H1 (cell line): ENCODE measurements around the gene KANSL1L. TPM values are rescaled to one million over a fixed set of nuclear protein-coding genes. Genes with fewer than 3 reads are reported as not detected.

Experiments used
- EP300 ChIP-seq, 2 experiments: IDR thresholded peaks; 1 replicate in 1 of 2; 2 replicates in 1 of 2; pipeline ENCODE4 v1.6.1; 2011 to 2012; ENCODE audit warnings: low read depth in 2 of 2, low read length in 2 of 2, mild to moderate bottlenecking in 2 of 2, borderline replicate concordance in 1 of 2, inconsistent platforms in 1 of 2, moderate library complexity in 1 of 2
- NRF1 ChIP-seq: IDR thresholded peaks from 2 replicates; pipeline ENCODE4 v1.6.1; 2011; ENCODE audit warnings: mild to moderate bottlenecking, low read depth, low read length, improper control_type of control experiment
- polyA plus RNA-seq, 7 experiments: library from polyadenylated mRNA; depleted of rRNA in 3 of 7; stranded (reverse) in 5 of 7; unstranded in 2 of 7; fragments of >200 nt in 5 of 7; fragments of 200-250 nt in 2 of 7; gene quantifications; 1 replicate in 5 of 7; 2 replicates in 1 of 7; 4 replicates in 1 of 7; pipeline versions ENCODE4 v1.2.1 to v1.2.3, GENCODE V29; 2011 to 2013; ENCODE audit warnings: missing spikeins in 2 of 7, mixed read lengths in 2 of 7
- total RNA-seq: library from RNA; stranded (reverse); fragmentation: NEBNext Ultra II Directional; extraction: Animal tissue kit (Norgen Biotek cat#: 25700); gene quantifications from 2 replicates; pipeline ENCODE4 v1.2.1, GENCODE V29; 2021
- TF ChIP-seq, protein P1 (sequence below): fragments of 300-600 bp; sonication (generic); IDR thresholded peaks from 2 replicates; pipeline ENCODE4 v1.7.1; 2012; ENCODE audit warnings: low read length, moderate library complexity, mild to moderate bottlenecking, inconsistent platforms; ENCODE audit not compliant: insufficient replicate concordance
- TF ChIP-seq, protein P2 (sequence below): IDR thresholded peaks from 2 replicates; pipeline ENCODE4 v1.6.1; 2012; ENCODE audit warnings: low read length, inconsistent platforms
- TF ChIP-seq, protein P3 (sequence below): IDR thresholded peaks from 2 replicates; pipeline ENCODE4 v1.6.1; 2012; ENCODE audit warnings: inconsistent platforms
- TF ChIP-seq, protein P4 (sequence below): IDR thresholded peaks from 2 replicates; pipeline ENCODE4 v1.6.1; 2012; ENCODE audit warnings: inconsistent platforms

Gene KANSL1L
- total and polyA plus RNA-seq, 2 of the 8 experiments (the other 6 are each of a cell fraction or from before 2014, with no cell fraction given), result 5.4 to 17.2 TPM

DNA sequence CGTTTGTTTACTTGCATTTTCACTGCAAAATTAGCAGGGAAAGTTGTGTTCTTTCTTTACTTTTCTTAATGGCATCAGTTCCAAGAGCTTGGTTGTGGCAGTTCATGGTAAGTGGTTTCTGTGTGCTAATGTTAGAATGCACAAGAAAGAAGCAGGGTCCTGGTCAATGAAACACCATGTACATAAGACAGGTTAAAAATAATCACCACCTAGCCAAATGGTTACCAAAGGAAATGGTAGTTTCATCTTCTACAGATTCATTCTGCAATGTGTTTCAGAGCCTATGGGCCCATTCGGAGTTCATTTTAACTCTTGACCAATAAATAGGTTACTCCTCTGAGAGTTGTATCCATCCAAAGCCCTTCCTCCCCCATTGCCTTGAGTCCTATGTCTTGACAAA is 186.9 kb downstream of the KANSL1L start (continued):
- TF ChIP-seq EP300 (IDR thresholded peaks at IDR 0.05; ENCODE audit: borderline replicate concordance in 1 of 2, low read depth in 2 of 2, low read length in 2 of 2), result no peak
- TF ChIP-seq, protein P1, sequence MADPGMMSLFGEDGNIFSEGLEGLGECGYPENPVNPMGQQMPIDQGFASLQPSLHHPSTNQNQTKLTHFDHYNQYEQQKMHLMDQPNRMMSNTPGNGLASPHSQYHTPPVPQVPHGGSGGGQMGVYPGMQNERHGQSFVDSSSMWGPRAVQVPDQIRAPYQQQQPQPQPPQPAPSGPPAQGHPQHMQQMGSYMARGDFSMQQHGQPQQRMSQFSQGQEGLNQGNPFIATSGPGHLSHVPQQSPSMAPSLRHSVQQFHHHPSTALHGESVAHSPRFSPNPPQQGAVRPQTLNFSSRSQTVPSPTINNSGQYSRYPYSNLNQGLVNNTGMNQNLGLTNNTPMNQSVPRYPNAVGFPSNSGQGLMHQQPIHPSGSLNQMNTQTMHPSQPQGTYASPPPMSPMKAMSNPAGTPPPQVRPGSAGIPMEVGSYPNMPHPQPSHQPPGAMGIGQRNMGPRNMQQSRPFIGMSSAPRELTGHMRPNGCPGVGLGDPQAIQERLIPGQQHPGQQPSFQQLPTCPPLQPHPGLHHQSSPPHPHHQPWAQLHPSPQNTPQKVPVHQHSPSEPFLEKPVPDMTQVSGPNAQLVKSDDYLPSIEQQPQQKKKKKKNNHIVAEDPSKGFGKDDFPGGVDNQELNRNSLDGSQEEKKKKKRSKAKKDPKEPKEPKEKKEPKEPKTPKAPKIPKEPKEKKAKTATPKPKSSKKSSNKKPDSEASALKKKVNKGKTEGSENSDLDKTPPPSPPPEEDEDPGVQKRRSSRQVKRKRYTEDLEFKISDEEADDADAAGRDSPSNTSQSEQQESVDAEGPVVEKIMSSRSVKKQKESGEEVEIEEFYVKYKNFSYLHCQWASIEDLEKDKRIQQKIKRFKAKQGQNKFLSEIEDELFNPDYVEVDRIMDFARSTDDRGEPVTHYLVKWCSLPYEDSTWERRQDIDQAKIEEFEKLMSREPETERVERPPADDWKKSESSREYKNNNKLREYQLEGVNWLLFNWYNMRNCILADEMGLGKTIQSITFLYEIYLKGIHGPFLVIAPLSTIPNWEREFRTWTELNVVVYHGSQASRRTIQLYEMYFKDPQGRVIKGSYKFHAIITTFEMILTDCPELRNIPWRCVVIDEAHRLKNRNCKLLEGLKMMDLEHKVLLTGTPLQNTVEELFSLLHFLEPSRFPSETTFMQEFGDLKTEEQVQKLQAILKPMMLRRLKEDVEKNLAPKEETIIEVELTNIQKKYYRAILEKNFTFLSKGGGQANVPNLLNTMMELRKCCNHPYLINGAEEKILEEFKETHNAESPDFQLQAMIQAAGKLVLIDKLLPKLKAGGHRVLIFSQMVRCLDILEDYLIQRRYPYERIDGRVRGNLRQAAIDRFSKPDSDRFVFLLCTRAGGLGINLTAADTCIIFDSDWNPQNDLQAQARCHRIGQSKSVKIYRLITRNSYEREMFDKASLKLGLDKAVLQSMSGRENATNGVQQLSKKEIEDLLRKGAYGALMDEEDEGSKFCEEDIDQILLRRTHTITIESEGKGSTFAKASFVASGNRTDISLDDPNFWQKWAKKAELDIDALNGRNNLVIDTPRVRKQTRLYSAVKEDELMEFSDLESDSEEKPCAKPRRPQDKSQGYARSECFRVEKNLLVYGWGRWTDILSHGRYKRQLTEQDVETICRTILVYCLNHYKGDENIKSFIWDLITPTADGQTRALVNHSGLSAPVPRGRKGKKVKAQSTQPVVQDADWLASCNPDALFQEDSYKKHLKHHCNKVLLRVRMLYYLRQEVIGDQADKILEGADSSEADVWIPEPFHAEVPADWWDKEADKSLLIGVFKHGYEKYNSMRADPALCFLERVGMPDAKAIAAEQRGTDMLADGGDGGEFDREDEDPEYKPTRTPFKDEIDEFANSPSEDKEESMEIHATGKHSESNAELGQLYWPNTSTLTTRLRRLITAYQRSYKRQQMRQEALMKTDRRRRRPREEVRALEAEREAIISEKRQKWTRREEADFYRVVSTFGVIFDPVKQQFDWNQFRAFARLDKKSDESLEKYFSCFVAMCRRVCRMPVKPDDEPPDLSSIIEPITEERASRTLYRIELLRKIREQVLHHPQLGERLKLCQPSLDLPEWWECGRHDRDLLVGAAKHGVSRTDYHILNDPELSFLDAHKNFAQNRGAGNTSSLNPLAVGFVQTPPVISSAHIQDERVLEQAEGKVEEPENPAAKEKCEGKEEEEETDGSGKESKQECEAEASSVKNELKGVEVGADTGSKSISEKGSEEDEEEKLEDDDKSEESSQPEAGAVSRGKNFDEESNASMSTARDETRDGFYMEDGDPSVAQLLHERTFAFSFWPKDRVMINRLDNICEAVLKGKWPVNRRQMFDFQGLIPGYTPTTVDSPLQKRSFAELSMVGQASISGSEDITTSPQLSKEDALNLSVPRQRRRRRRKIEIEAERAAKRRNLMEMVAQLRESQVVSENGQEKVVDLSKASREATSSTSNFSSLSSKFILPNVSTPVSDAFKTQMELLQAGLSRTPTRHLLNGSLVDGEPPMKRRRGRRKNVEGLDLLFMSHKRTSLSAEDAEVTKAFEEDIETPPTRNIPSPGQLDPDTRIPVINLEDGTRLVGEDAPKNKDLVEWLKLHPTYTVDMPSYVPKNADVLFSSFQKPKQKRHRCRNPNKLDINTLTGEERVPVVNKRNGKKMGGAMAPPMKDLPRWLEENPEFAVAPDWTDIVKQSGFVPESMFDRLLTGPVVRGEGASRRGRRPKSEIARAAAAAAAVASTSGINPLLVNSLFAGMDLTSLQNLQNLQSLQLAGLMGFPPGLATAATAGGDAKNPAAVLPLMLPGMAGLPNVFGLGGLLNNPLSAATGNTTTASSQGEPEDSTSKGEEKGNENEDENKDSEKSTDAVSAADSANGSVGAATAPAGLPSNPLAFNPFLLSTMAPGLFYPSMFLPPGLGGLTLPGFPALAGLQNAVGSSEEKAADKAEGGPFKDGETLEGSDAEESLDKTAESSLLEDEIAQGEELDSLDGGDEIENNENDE, result no peak
- TF ChIP-seq, protein P2, sequence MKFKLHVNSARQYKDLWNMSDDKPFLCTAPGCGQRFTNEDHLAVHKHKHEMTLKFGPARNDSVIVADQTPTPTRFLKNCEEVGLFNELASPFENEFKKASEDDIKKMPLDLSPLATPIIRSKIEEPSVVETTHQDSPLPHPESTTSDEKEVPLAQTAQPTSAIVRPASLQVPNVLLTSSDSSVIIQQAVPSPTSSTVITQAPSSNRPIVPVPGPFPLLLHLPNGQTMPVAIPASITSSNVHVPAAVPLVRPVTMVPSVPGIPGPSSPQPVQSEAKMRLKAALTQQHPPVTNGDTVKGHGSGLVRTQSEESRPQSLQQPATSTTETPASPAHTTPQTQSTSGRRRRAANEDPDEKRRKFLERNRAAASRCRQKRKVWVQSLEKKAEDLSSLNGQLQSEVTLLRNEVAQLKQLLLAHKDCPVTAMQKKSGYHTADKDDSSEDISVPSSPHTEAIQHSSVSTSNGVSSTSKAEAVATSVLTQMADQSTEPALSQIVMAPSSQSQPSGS, result no peak
- TF ChIP-seq, protein P3, sequence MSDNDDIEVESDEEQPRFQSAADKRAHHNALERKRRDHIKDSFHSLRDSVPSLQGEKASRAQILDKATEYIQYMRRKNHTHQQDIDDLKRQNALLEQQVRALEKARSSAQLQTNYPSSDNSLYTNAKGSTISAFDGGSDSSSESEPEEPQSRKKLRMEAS, result no peak
- TF ChIP-seq, protein P4, sequence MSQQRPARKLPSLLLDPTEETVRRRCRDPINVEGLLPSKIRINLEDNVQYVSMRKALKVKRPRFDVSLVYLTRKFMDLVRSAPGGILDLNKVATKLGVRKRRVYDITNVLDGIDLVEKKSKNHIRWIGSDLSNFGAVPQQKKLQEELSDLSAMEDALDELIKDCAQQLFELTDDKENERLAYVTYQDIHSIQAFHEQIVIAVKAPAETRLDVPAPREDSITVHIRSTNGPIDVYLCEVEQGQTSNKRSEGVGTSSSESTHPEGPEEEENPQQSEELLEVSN, result no peak
- TF ChIP-seq NRF1, result no peak
